ENCODE measurements around the gene SELPLG.

DNA sequence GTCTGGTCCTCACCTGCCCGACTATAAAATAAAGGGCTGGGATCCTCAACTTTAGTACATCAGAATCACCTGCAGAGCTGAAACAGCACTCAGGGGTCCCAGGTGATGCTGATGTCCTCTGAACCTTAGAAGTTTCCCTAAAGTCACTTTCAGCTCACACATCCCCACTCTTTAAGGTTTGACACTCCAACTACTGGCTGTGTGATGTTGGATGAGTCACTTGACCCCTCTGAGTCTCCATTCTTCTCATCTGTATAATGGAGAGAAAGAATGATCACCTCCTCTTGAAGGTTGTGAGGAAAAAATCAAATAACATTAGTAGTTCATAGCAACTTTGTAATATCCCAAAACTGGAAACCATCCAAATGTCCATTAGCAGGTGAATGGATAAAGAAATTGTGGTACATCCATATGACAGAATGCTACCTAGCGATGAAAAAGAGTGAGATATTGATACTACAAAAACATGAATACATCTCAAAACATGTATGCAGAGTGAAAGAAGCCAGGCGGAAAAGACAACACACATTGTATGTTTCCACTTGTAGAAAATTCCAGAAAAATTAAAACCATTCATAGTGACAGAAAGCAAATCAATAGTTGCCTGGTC is 49.1 kb downstream of the SELPLG start:
- TF ChIP-seq, protein P1, sequence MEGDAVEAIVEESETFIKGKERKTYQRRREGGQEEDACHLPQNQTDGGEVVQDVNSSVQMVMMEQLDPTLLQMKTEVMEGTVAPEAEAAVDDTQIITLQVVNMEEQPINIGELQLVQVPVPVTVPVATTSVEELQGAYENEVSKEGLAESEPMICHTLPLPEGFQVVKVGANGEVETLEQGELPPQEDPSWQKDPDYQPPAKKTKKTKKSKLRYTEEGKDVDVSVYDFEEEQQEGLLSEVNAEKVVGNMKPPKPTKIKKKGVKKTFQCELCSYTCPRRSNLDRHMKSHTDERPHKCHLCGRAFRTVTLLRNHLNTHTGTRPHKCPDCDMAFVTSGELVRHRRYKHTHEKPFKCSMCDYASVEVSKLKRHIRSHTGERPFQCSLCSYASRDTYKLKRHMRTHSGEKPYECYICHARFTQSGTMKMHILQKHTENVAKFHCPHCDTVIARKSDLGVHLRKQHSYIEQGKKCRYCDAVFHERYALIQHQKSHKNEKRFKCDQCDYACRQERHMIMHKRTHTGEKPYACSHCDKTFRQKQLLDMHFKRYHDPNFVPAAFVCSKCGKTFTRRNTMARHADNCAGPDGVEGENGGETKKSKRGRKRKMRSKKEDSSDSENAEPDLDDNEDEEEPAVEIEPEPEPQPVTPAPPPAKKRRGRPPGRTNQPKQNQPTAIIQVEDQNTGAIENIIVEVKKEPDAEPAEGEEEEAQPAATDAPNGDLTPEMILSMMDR (conservative IDR thresholded peaks at IDR 0.05 in 1 of 2, IDR thresholded peaks at IDR 0.05 in 1 of 2; ENCODE audit: extremely low read depth in 1 of 2, insufficient read depth in 1 of 2, low read depth in 1 of 2, low read length in 2 of 2), result no peak
- no peak for TF ChIP-seq EZH2 (IDR thresholded peaks at IDR 0.05; ENCODE audit: borderline replicate concordance, low read length)

Data from mammary epithelial cell (primary cell).